Measurements from ENCODE around the gene PRG3.

The PRG3 gene

DNA sequence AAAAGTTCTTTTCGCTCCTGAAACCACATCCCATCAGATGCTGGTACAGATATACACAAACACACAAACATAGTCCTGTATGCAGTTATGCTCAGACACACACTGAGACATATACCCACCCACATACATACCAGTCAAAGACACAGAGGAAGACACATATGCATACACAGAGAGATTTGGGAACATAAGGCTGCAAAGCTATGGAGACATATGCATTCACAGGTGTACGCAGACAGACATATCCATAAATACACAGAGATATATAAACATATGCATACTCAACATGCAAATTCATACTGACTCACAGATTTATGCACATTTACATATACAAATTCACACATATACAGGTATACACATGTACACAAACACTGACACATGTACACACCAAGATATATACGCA lies 6.0 kb downstream of the PRG3 start:
- Histone ChIP-seq H3K27me3 (ENCODE audit: low read length) (no peaks in the 10 kb centered on the region), H2AFZ (ENCODE audit: low read depth, low read length, severe bottlenecking) (no peak overlapping the region), H3K27ac (ENCODE audit: low read depth, low read length) (no peak overlapping the region), H3K9me2 (replicated peaks; ENCODE audit: insufficient read depth, low read length) (no peaks in the 10 kb centered on the region), H3K4me3 (ENCODE audit: insufficient read depth, low read length, poor library complexity, severe bottlenecking) (no peak overlapping the region), H3K9me3 (ENCODE audit: insufficient read depth, low read length) (no peaks in the 10 kb centered on the region), H3K36me3 (ENCODE audit: low read length) (no peaks in the 10 kb centered on the region), H3K9ac (ENCODE audit: low read length) (no peak overlapping the region), H4K20me1 (ENCODE audit: low read depth, low read length) (no peaks in the 10 kb centered on the region), H3F3A (ENCODE audit: insufficient read depth) (no peaks in the 10 kb centered on the region), H3K4me2 (ENCODE audit: low read depth, low read length, poor library complexity, severe bottlenecking) (no peak overlapping the region), H3K79me2 (ENCODE audit: insufficient read depth, low read length) (no peaks in the 10 kb centered on the region)
- TF ChIP-seq EZH2phosphoT487 (conservative IDR thresholded peaks at IDR 0.05; ENCODE audit: low read length) = no peak
- TF ChIP-seq, protein P1, sequence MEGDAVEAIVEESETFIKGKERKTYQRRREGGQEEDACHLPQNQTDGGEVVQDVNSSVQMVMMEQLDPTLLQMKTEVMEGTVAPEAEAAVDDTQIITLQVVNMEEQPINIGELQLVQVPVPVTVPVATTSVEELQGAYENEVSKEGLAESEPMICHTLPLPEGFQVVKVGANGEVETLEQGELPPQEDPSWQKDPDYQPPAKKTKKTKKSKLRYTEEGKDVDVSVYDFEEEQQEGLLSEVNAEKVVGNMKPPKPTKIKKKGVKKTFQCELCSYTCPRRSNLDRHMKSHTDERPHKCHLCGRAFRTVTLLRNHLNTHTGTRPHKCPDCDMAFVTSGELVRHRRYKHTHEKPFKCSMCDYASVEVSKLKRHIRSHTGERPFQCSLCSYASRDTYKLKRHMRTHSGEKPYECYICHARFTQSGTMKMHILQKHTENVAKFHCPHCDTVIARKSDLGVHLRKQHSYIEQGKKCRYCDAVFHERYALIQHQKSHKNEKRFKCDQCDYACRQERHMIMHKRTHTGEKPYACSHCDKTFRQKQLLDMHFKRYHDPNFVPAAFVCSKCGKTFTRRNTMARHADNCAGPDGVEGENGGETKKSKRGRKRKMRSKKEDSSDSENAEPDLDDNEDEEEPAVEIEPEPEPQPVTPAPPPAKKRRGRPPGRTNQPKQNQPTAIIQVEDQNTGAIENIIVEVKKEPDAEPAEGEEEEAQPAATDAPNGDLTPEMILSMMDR (IDR thresholded peaks at IDR 0.05; ENCODE audit: insufficient read depth, low read length, poor library complexity, severe bottlenecking) = no peak

DNA sequence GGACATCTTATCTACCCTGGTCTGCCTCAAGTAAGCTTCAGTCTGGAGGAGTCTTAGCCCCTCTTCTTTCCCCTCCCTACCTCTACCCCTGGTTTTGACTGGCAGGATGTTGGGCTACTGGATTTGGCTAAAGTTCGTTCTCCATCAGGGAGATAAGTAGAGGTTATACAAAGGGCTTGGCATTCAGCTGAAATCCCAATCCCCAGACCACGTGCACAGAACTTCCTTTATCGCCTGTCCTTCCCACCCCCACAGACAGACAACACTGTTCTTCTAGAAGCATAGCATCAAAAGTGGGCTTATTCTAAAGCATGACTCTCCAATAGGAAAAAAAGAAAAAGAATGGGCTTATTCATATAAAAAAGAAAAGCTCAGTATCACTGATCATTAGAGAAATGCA lies 7.8 kb downstream of the PRG3 start:
- Histone ChIP-seq H3F3A (ENCODE audit: insufficient read depth) (no peaks in the 10 kb centered on the region), H3K9me3 (ENCODE audit: insufficient read depth, low read length) (no peaks in the 10 kb centered on the region), H3K79me2 (ENCODE audit: insufficient read depth, low read length) (no peaks in the 10 kb centered on the region), H3K9me2 (replicated peaks; ENCODE audit: insufficient read depth, low read length) (no peaks in the 10 kb centered on the region), H3K27me3 (ENCODE audit: low read length) (no peaks in the 10 kb centered on the region), H3K27ac (ENCODE audit: low read depth, low read length) (no peak overlapping the region), H3K9ac (ENCODE audit: low read length) (no peak overlapping the region), H2AFZ (ENCODE audit: low read depth, low read length, severe bottlenecking) (no peak overlapping the region), H3K36me3 (ENCODE audit: low read length) (no peaks in the 10 kb centered on the region), H4K20me1 (ENCODE audit: low read depth, low read length) (no peaks in the 10 kb centered on the region), H3K4me2 (ENCODE audit: low read depth, low read length, poor library complexity, severe bottlenecking) (no peak overlapping the region), H3K4me3 (ENCODE audit: insufficient read depth, low read length, poor library complexity, severe bottlenecking) (no peak overlapping the region)
- TF ChIP-seq, protein P1 (IDR thresholded peaks at IDR 0.05; ENCODE audit: insufficient read depth, low read length, poor library complexity, severe bottlenecking) = no peak
- no peak for TF ChIP-seq EZH2phosphoT487 (conservative IDR thresholded peaks at IDR 0.05; ENCODE audit: low read length)

DNA sequence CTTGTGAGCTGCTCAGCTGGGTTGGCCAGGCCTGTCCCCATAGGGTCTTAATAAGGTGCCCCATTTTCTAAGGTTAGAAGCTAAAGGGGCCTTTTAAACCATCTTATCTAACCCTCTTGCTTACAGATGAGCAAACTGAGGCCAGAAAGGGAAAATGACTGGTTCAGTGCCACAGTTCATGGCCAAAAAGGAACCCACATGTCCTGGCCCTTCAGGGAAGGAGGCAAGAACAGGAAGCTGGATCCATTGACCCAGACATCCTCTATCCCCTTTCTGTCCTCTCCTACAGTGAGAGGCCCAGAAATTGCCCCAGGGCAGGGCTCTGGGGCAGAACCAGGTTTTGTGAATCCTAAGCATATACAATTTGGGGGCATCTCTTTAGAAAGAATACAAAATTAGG lies 10.0 kb downstream of the PRG3 start:
- no peak overlapping the region for H2AFZ ChIP-seq (ENCODE audit: low read depth, low read length, severe bottlenecking)
- no peak overlapping the region for H3K4me3 ChIP-seq (ENCODE audit: insufficient read depth, low read length, poor library complexity, severe bottlenecking)
- no peaks in the 10 kb centered on the region for H3F3A ChIP-seq (ENCODE audit: insufficient read depth)
- no peak overlapping the region for H3K27ac ChIP-seq (ENCODE audit: low read depth, low read length)
- H3K79me2 ChIP-seq (ENCODE audit: insufficient read depth, low read length) = no peaks in the 10 kb centered on the region
- no peaks in the 10 kb centered on the region for H3K9me2 ChIP-seq (replicated peaks; ENCODE audit: insufficient read depth, low read length)
- H3K36me3 ChIP-seq (ENCODE audit: low read length) = no peaks in the 10 kb centered on the region
- TF ChIP-seq EZH2phosphoT487 (conservative IDR thresholded peaks at IDR 0.05; ENCODE audit: low read length) = no peak
- TF ChIP-seq, protein P1 (IDR thresholded peaks at IDR 0.05; ENCODE audit: insufficient read depth, low read length, poor library complexity, severe bottlenecking) = no peak
- no peaks in the 10 kb centered on the region for H4K20me1 ChIP-seq (ENCODE audit: low read depth, low read length)
- no peak overlapping the region for H3K4me2 ChIP-seq (ENCODE audit: low read depth, low read length, poor library complexity, severe bottlenecking)
- no peaks in the 10 kb centered on the region for H3K27me3 ChIP-seq (ENCODE audit: low read length)
- no peak overlapping the region for H3K9ac ChIP-seq (ENCODE audit: low read length)
- H3K9me3 ChIP-seq (ENCODE audit: insufficient read depth, low read length) = no peaks in the 10 kb centered on the region
